ENCODE results near the gene SPDYE4.

SPDYE4 gene

GRCh38 chr17:8708025-8708461 lies 50.3 kb downstream of the SPDYE4 start:
- Histone ChIP-seq H2AK5ac (ENCODE audit: low read depth, low read length) (no peak overlapping the region), H3K14ac (ENCODE audit: low read length) (no peak overlapping the region), H4K91ac (ENCODE audit: low read depth, low read length, poor library complexity) (no peak overlapping the region), H2BK5ac (ENCODE audit: low read length) (no peak overlapping the region), H3K27me3 (ENCODE audit: control insufficient read depth in 3 of 3, insufficient read depth in 3 of 3, low read depth in 1 of 3, low read length in 3 of 3) (no peaks in the 10 kb centered on the region), H4K8ac (ENCODE audit: low read depth, low read length) (no peak overlapping the region), H2BK12ac (ENCODE audit: low read length) (no peak overlapping the region), H2AFZ (ENCODE audit: low read length) (peak overlapping the region; percentile 42), H3K4me1 (ENCODE audit: control insufficient read depth in 2 of 2, insufficient read depth in 1 of 2, low read depth in 1 of 2, low read length in 2 of 2) (peaks cover 1 to 3% of the 10 kb centered on the region in 2 donors), H3K9ac (ENCODE audit: low read depth, low read length, poor library complexity) (no peak overlapping the region), H3K18ac (ENCODE audit: low read length) (no peak overlapping the region), H3K27ac (replicated peaks; ENCODE audit: low read length) (no peak overlapping the region), H3K36me3 (replicated peaks in 1 of 2; ENCODE audit: control insufficient read depth in 2 of 2, insufficient read depth in 2 of 2, low read length in 2 of 2) (no peaks in the 10 kb centered on the region), H3K9me3 (replicated peaks in 1 of 2; ENCODE audit: control insufficient read depth in 2 of 2, insufficient read depth in 1 of 2, low read depth in 1 of 2, low read length in 2 of 2) (peaks cover 3 to 14% of the 10 kb centered on the region in 2 donors), H3K4ac (ENCODE audit: low read length) (no peak overlapping the region), H2BK120ac (ENCODE audit: low read depth, low read length) (no peak overlapping the region), H3K4me2 (ENCODE audit: insufficient read depth, low read length, poor library complexity, severe bottlenecking) (no peak overlapping the region), H3K23ac (ENCODE audit: low read depth, low read length, poor library complexity) (no peak overlapping the region), H3K79me1 (ENCODE audit: low read depth, low read length) (no peaks in the 10 kb centered on the region), H2BK15ac (ENCODE audit: low read length) (no peak overlapping the region), H3K4me3 (ENCODE audit: low read length in 2 of 2) (no peak overlapping the region)
- no peak for DNase-seq (ENCODE audit: low spot score)
- no CpG with 5 or more reads among the region's 5 CpGs for WGBS, 2 donors (ENCODE audit: extremely low coverage in 2 of 2, insufficient read length in 2 of 2, insufficient replicate concordance in 1 of 2)

- H3K9ac ChIP-seq (ENCODE audit: low read depth, low read length, poor library complexity): no peak overlapping the region
- H2BK12ac ChIP-seq (ENCODE audit: low read length): no peak overlapping the region
- no peak overlapping the region for H3K27ac ChIP-seq (replicated peaks; ENCODE audit: low read length)
- H2BK5ac ChIP-seq (ENCODE audit: low read length): no peak overlapping the region
- no peaks in the 10 kb centered on the region for H3K36me3 ChIP-seq (replicated peaks in 1 of 2; ENCODE audit: control insufficient read depth in 2 of 2, insufficient read depth in 2 of 2, low read length in 2 of 2)
- no peak overlapping the region for H2AK5ac ChIP-seq (ENCODE audit: low read depth, low read length)
- no peak overlapping the region for H3K18ac ChIP-seq (ENCODE audit: low read length)
- no peak overlapping the region for H4K8ac ChIP-seq (ENCODE audit: low read depth, low read length)
- H3K23ac ChIP-seq (ENCODE audit: low read depth, low read length, poor library complexity): no peak overlapping the region
- no peak for DNase-seq (ENCODE audit: low spot score)
- no peak overlapping the region for H4K91ac ChIP-seq (ENCODE audit: low read depth, low read length, poor library complexity)
- H2BK15ac ChIP-seq (ENCODE audit: low read length): no peak overlapping the region
- H3K9me3 ChIP-seq (replicated peaks in 1 of 2; ENCODE audit: control insufficient read depth in 2 of 2, insufficient read depth in 1 of 2, low read depth in 1 of 2, low read length in 2 of 2): peaks cover 6 to 18% of the 10 kb centered on the region in 2 donors
- H3K4me2 ChIP-seq (ENCODE audit: insufficient read depth, low read length, poor library complexity, severe bottlenecking): no peak overlapping the region
- H3K4me1 ChIP-seq (ENCODE audit: control insufficient read depth in 2 of 2, insufficient read depth in 1 of 2, low read depth in 1 of 2, low read length in 2 of 2): peaks cover 1 to 3% of the 10 kb centered on the region in 2 donors
- no peaks in the 10 kb centered on the region for H3K79me1 ChIP-seq (ENCODE audit: low read depth, low read length)
- no peak overlapping the region for H2BK120ac ChIP-seq (ENCODE audit: low read depth, low read length)
- H2AFZ ChIP-seq (ENCODE audit: low read length): peak overlapping the region; percentile 42
- WGBS, 2 donors (ENCODE audit: extremely low coverage in 2 of 2, insufficient read length in 2 of 2, insufficient replicate concordance in 1 of 2): no CpG with 5 or more reads among the region's 11 CpGs
- H3K4me3 ChIP-seq (ENCODE audit: low read length in 2 of 2): no peak overlapping the region
- H3K4ac ChIP-seq (ENCODE audit: low read length): no peak overlapping the region
- H3K14ac ChIP-seq (ENCODE audit: low read length): no peak overlapping the region
- no peaks in the 10 kb centered on the region for H3K27me3 ChIP-seq (ENCODE audit: control insufficient read depth in 3 of 3, insufficient read depth in 3 of 3, low read depth in 1 of 3, low read length in 3 of 3)
These were observed 50.9 kb downstream of the SPDYE4 start for GRCh38 chr17:8707332-8708024.

- WGBS, 2 donors (ENCODE audit: extremely low coverage in 2 of 2, insufficient read length in 2 of 2, insufficient replicate concordance in 1 of 2): no CpG with 5 or more reads among the region's 5 CpGs
- no peak overlapping the region for H2BK120ac ChIP-seq (ENCODE audit: low read depth, low read length)
- H3K14ac ChIP-seq (ENCODE audit: low read length): no peak overlapping the region
- H3K9ac ChIP-seq (ENCODE audit: low read depth, low read length, poor library complexity): no peak overlapping the region
- peaks cover 1 to 3% of the 10 kb centered on the region in 2 donors for H3K4me1 ChIP-seq (ENCODE audit: control insufficient read depth in 2 of 2, insufficient read depth in 1 of 2, low read depth in 1 of 2, low read length in 2 of 2)
- H3K23ac ChIP-seq (ENCODE audit: low read depth, low read length, poor library complexity): no peak overlapping the region
- no peaks in the 10 kb centered on the region for H3K27me3 ChIP-seq (ENCODE audit: control insufficient read depth in 3 of 3, insufficient read depth in 3 of 3, low read depth in 1 of 3, low read length in 3 of 3)
- H4K91ac ChIP-seq (ENCODE audit: low read depth, low read length, poor library complexity): no peak overlapping the region
- peaks cover 6 to 18% of the 10 kb centered on the region in 2 donors for H3K9me3 ChIP-seq (replicated peaks in 1 of 2; ENCODE audit: control insufficient read depth in 2 of 2, insufficient read depth in 1 of 2, low read depth in 1 of 2, low read length in 2 of 2)
- H3K4me3 ChIP-seq (ENCODE audit: low read length in 2 of 2): no peak overlapping the region
- no peak overlapping the region for H2BK5ac ChIP-seq (ENCODE audit: low read length)
- H2AK5ac ChIP-seq (ENCODE audit: low read depth, low read length): no peak overlapping the region
- H3K4me2 ChIP-seq (ENCODE audit: insufficient read depth, low read length, poor library complexity, severe bottlenecking): no peak overlapping the region
- no peak overlapping the region for H2AFZ ChIP-seq (ENCODE audit: low read length)
- H3K4ac ChIP-seq (ENCODE audit: low read length): peak overlapping the region; percentile 27
- H3K27ac ChIP-seq (replicated peaks; ENCODE audit: low read length): no peak overlapping the region
- H3K79me1 ChIP-seq (ENCODE audit: low read depth, low read length): no peaks in the 10 kb centered on the region
- no peak for DNase-seq (ENCODE audit: low spot score)
- H2BK15ac ChIP-seq (ENCODE audit: low read length): no peak overlapping the region
- H3K18ac ChIP-seq (ENCODE audit: low read length): no peak overlapping the region
- no peak overlapping the region for H2BK12ac ChIP-seq (ENCODE audit: low read length)
- no peak overlapping the region for H4K8ac ChIP-seq (ENCODE audit: low read depth, low read length)
- H3K36me3 ChIP-seq (replicated peaks in 1 of 2; ENCODE audit: control insufficient read depth in 2 of 2, insufficient read depth in 2 of 2, low read length in 2 of 2): no peaks in the 10 kb centered on the region
These were observed 51.9 kb downstream of the SPDYE4 start for GRCh38 chr17:8706431-8706830.

- Histone ChIP-seq H2BK5ac (ENCODE audit: low read length) (no peak overlapping the region), H3K23ac (ENCODE audit: low read depth, low read length, poor library complexity) (no peak overlapping the region), H2BK15ac (ENCODE audit: low read length) (no peak overlapping the region), H3K9me3 (replicated peaks in 1 of 2; ENCODE audit: control insufficient read depth in 2 of 2, insufficient read depth in 1 of 2, low read depth in 1 of 2, low read length in 2 of 2) (peaks cover 6 to 18% of the 10 kb centered on the region in 2 donors), H2AFZ (ENCODE audit: low read length) (no peak overlapping the region), H3K4me1 (ENCODE audit: control insufficient read depth in 2 of 2, insufficient read depth in 1 of 2, low read depth in 1 of 2, low read length in 2 of 2) (peaks cover 0 to 3% of the 10 kb centered on the region in 2 donors), H3K36me3 (replicated peaks in 1 of 2; ENCODE audit: control insufficient read depth in 2 of 2, insufficient read depth in 2 of 2, low read length in 2 of 2) (no peaks in the 10 kb centered on the region), H3K14ac (ENCODE audit: low read length) (no peak overlapping the region), H2BK120ac (ENCODE audit: low read depth, low read length) (no peak overlapping the region), H2BK12ac (ENCODE audit: low read length) (no peak overlapping the region), H4K8ac (ENCODE audit: low read depth, low read length) (no peak overlapping the region), H3K27ac (replicated peaks; ENCODE audit: low read length) (no peak overlapping the region), H2AK5ac (ENCODE audit: low read depth, low read length) (no peak overlapping the region), H3K79me1 (ENCODE audit: low read depth, low read length) (no peaks in the 10 kb centered on the region), H3K9ac (ENCODE audit: low read depth, low read length, poor library complexity) (no peak overlapping the region), H4K91ac (ENCODE audit: low read depth, low read length, poor library complexity) (no peak overlapping the region), H3K4me3 (ENCODE audit: low read length in 2 of 2) (no peak overlapping the region), H3K27me3 (ENCODE audit: control insufficient read depth in 3 of 3, insufficient read depth in 3 of 3, low read depth in 1 of 3, low read length in 3 of 3) (no peaks in the 10 kb centered on the region), H3K4me2 (ENCODE audit: insufficient read depth, low read length, poor library complexity, severe bottlenecking) (no peak overlapping the region), H3K18ac (ENCODE audit: low read length) (no peak overlapping the region), H3K4ac (ENCODE audit: low read length) (no peak overlapping the region)
- WGBS, 2 donors (ENCODE audit: extremely low coverage in 2 of 2, insufficient read length in 2 of 2, insufficient replicate concordance in 1 of 2): no CpG with 5 or more reads among the region's 5 CpGs
- no peak for DNase-seq (ENCODE audit: low spot score)
These were observed 52.9 kb downstream of the SPDYE4 start for GRCh38 chr17:8705427-8705826.
